Fibroblast of skin of abdomen (primary cell): ENCODE data around the gene GBGT1.

Experiments
- DNase-seq: peaks from one replicate; pipeline ENCODE4 v3.0.0-alpha.2; 2013

The GBGT1 gene

DNA sequence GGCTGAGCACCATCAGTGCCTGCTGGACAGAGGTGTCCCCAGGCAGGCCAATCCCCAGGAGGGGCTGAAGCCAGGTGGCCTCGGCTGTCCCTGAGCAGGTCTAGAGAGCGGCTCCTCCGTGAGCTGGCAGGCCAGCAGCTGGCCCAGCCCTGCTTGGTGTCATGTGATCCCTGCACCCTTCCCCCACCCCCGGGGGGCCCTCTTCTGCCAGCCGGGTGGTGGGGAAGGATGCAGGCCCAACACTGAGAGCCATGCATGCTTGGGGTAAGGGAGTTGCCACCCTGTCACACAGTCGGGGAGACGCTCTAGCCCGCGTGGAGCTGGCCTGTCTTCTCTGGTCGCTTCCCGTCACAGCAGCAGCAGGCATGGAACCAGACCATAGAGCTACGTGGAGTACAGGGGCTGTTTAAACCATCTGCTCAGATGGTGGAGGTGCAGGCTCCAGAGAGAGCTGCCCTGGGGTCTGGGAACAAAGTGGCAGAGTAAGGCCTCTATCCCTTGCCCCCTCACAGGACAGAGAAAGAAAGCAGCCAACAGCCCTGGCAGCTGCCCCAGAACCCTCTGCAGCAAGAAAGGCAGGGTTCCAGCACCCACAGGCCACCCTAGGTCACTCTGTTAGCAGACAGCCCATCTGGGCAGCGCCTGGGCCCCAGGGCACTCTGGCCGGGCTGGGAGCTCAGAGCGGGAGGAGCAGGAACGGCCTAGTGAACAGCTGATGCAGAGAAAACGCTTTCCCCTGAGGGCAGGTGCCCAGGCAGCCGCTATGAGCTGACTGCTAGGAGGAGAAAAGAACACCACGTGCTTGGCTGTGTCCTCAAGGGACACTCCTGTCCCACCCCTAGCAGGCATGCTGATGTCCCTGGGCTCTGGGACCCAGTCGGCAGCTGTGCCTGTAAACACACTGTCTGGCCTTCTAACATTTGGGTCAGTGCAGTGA lies 49.5 kb downstream of the GBGT1 start:
- no peak for DNase-seq

DNA sequence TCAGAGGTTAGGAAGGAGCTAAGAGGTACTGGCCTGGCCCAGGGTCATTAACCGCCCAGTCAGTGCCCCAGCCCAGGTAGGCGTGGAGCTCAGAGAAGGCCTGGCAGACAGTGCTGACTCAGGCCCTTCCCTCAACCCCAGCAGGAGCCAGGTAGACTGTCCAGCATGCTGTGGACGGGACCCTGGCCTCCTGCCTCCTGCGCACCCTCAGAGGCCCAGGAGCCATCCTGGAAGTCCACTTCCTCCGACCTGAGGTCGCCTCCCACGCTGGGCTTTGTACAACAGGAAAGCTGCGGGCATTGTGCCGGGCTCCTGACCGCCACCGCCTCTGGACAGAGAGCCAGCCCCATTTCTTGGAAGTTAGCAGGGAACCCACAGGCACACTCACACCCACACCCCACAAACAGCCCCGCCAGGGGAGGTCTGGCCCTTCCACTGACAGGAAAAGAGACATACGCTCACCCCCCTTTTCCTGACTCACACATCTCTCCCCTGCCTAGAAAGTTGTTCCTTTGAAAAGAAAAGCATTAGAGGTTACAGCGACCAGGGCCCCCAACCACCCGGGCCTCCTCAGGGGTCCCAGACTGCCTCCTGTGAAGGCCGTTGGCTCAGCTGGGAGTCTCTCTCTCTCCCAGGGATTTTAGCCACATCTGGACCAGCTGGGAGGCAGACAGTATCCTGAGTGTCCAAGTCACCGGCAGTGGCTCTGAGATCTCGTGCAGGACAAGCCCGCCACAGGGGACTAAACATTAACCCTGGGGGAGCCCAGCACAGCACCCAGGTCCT lies 50.4 kb downstream of the GBGT1 start:
- DNase-seq = peak; percentile 26

DNA sequence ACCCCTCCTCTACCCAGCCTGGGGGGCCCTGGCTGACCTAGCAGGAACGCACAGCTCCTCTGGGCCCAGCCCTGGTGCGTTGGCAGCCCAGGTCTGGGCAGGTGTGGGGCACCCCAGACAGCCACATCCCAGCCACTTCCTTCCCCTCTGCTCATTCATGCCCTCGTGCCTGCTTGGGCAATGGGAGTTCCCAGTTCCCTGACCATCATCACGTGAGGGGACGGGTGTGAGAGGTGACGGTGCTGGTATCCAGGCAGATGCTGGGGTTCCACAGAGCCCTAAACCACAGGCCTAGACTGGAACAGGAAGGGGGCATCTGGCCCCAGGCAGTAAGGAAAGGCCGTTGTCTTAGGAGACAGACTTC lies 51.1 kb downstream of the GBGT1 start:
- no peak for DNase-seq

DNA sequence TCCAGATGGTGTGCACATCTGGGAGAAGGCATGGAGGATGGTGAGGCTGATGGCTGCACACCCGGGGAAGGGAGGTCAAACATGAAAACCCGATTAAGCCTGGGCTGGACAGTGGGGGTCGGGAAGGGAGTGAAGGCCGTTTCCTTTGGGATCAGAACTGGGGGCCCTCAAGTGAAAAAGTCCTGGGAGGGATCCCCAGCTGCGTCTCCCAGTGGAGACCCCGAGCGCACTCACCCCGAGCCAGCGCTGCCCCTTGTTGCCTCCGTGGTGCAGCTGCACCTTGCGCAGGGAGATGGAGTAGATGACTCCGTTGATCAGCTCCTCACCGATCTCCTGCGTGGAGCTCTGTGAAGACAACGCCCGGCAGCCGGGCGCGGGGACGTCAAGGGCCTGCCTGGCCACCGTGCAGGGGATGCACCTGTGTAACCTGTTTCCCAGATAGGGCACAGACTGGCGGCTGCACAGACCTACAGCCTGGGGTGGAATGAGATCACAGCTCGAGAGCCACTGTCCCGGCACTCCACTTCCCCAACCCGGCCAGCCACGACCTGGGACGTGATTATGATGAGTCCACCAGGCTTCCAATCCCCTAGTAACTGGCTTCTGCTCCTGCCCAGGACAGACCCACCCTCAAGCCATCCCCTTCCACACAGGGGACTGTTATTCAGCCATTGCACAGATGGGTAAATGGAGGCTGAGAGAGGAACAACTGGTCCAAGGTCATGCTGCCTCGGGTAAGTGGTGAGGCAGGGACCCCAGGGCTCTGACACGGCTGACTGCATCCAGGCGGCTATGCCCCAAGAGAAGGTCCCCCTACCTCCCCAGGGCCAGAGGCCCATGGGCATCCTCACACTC lies 51.7 kb downstream of the GBGT1 start:
- no peak for DNase-seq

- no peak for DNase-seq
Observed at GRCh38 chr9:133109931-133110650, 53.6 kb downstream of the GBGT1 start.

- no peak for DNase-seq
Observed at GRCh38 chr9:133108794-133109641, 54.7 kb downstream of the GBGT1 start.

DNA sequence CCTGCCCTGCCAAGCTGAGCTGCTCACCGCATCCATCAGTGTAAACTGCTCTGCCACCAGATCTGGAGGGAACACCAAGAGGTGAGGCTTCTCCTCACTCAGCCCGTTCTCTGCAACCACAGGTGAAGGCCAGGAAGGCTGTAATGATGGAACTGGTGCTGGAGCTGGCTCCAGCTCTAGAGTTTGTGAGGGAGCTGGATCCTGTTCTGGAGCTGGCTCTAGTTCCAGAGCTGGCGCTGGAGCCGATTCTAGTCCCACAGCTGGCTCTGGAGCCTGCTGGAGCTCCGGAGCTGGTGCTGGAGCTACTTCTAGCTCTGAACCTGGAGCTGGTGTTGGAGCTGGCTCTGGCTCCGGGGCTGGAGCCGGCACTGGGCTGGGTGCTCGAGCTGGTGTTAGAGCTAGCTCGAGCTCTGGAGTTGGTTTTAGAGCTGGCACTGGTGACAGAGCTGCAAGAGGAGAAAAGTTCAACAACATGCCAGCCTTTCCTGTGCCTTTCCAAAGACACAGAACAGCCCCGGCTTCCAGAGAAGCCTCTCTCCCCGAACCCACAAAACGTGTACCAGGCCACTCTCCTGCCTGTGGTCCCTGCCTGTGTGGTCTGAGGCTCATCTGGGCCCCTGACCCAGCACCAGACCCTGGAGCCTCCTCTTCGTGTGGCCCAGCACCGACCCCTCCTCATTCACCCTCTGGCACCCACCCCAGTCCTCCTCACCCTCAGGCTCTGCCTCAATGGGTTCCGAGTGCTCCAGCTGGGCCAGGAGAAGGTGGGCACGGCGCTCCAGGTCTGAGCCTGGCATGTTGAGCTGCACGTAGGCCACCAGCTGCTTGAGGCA lies 55.5 kb downstream of the GBGT1 start:
- no peak for DNase-seq

- DNase-seq = no peak
Observed at GRCh38 chr9:133107245-133107722, 56.4 kb downstream of the GBGT1 start.

DNA sequence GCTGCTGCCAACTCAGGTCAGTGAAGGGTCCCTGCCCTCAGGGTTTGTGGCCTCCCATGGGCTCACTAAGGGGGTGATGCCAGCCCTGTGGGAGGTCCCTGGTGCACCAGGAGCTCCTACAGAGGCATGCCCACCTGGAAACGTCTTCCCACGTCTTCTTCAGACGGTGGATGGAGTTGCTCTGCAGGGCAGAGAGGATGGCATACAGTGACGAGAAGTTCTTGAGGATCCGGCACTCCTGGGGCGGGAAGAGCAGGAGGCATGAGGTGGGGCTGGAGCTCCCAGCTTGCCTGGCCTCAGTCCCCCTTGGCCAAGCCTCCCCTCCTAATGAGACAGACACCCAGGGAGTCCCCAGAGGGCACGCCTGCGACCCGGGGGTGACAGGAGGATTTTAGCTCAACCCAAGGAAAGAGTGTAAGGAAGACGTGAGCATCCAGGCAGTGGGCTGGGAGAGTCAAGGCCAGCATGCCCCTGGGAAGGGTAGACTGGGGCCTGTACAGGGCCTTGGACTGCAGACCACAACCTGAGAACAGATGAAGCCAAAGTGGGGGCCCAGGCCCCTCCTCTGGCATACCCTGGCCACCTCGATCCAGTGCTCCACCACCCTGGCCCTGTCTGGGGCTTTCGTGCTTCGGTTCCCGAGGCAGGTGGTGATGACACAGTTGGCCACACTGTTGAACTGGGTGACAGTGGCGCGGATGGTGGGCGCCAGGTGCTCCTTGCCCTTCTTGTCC lies 57.0 kb downstream of the GBGT1 start:
- no peak for DNase-seq

DNA sequence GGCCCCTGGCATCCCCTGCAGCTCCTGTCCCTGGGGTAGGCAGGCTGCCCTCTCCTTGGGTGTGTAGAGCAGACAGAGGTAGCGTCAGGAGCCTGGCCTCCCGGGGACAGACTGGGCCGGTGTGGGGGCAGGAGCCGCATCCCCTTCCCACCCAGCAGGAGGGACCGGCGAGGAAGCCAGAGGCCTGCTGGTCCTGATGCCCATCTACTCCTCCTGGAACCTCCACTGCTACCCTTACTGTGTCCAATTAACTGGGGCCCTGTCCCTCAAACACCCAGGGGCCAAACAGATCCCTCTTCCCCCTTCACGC lies 58.3 kb downstream of the GBGT1 start:
- DNase-seq = no peak

- no peak for DNase-seq
Observed at GRCh38 chr9:133104718-133105460, 58.8 kb downstream of the GBGT1 start.

GRCh38 chr9:133103987-133104505 lies 59.7 kb downstream of the GBGT1 start:
- no peak for DNase-seq

DNA sequence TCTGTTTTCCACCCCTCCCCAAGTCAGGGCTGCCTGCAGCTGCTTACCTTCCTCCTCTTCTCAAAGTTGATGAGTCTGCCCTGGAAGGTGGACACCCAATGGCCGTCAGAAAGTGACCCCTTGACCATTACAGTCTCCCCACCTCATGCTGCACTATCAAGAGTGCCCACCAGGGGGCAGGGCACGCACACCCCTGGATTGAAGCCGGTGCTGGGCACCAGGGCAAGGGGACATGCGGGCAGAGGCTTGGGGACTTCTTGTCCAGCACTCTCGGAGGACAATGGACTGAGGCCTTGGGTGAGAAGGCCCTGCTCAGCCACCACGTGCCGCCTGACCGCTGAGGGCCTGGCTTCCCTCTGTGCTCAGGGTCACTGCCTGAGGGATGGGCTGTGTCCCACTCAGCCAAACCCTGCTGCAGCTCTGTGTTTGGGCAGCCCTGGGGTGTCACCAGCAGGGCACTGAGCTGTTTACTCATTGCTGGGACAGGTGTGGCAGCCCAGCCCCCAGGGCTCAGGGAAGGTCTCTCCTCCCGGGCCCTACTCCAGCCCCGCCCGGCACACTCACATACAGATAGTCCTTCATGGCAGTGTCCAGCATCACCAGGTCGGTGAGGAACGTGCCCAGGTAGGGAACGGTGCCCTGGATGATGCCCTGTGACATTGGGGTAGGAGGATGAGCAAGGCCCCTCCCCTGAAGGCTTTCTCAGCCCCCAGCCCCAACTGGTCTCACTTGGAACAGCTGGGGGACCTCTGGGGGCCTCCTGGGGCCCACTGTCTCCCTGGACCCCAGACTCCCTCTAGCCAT lies 60.3 kb downstream of the GBGT1 start:
- DNase-seq = no peak
